Right ventricle myocardium inferior (tissue), 1 donor: ENCODE results near the gene AP2M1. TPM values are rescaled to one million over a fixed set of nuclear protein-coding genes. Genes with fewer than 3 reads are reported as not detected.
"Not testable (repeated sequence)": the region's sequence is repeated elsewhere in the genome, so short reads cannot be mapped to it uniquely, and the experiment has no call there.

Experiments
- ATAC-seq: fragments of 200-7000 bp; cut with Tn5 transposase; one replicate; pipeline ENCODE4 v1.9.1; 2020; ENCODE audit warnings: mild to moderate bottlenecking, moderate library complexity
- DNase-seq: peaks from one replicate; pipeline ENCODE4 v3.0.0; 2021; ENCODE audit errors: missing footprints
- intact Hi-C: fragments of 100-400 bp; cut with DNase I; formaldehyde crosslinking; loops from one replicate; pipeline ENCODE4 v1.11.0; 2022
- long read RNA-seq: library from polyadenylated mRNA; unstranded; transcript quantifications from one replicate; pipeline ENCODE4 v2.0.0, GENCODE V29; 2021
- total RNA-seq: library from RNA; stranded (reverse); fragmentation: NEBNext Ultra II Directional; extraction: Animal tissue kit (Norgen Biotek cat#: 25700); gene quantifications from one replicate; pipeline ENCODE4 v1.2.1, GENCODE V29; 2021
- donor health status: DM: no; HTN: yes; CAD: no; lungs with severe emphysema.

Gene AP2M1
- 269 TPM for total RNA-seq
- long read RNA-seq, transcript AP2M1-202 (11 exons, 2,091 nt): major isoform, 18 of 279 reads
- long read RNA-seq, partial matches to known transcripts: 17 of 279 reads
- long read RNA-seq, other reads (novel, unspliced or antisense): 244 of 279 reads

DNA sequence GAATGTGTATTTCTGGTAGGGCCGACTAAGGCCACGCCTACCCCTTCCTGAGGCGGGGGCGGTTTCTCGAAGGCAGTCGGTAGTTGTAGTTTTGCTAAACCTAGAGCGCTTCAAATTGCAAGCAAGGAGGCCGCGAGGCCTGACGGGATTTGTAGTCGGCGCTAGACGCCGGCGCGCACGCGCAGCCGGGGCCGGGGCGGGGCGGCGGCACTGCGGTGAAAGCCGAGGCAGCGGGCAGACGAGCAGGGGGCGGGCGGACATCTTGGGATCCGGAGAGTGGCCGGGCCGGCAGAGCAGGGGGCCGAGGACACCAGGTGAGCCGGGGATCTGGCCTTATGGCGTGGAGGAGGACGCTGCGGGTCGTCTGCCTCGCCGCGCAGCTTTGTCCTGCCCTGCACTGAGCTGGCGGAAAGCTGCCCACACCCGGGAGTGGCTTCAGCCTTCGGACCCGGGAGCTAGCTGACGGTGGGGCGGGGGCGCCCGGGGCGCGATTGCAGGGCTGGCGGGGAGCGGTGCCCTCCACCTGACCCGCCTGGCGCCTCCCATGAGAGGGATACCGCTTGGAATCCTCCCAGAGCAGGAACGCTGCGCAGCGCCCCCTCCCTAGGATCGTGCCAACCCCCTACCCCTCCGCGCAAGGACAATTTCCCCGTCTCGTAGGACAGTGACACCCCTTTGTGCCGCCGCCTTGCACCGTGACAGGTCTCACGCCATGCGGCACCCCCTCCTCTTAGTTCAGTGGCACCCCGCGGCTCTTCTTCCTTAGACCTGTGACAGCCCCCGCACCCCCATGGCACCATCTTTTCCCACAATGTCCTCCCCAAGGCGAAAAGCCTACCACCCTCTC lies at the start of gene AP2M1:
TSS of gene AP2M1 (plus strand) at position 210 of the 847 bp plus-strand sequence. CDS start 2,139 bp downstream, outside the sequence.
- intact Hi-C loops: loop anchor here (2.0 kb wide), 2 partner anchors 20 to 40 kb away; partner anchors contain the start of genes DVL3 and EIF2B5

DNA sequence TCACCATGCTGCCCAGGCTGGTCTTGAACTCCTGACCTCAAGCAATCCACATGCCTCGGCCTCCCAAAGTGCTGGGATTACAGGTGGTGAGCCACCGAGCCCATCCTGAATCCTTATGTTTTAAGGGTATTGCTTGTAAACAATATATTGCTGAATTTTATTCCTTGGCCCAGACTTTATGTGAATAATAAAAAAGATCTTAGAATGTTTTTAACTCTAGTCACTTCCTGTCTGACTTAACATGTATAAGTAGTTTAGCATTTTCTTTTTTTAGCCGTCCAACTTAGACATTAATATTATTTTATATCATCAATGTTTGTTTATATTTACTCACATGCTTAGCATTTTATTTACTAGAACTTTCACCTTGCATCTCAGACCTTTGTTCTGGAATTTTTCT lies 48.6 kb upstream of the AP2M1 start:
- ATAC-seq (no peak), DNase-seq (no peak)
- intact Hi-C loops: no loop called here

More for the DNA sequence above, at the start of gene AP2M1:
- peak; percentile 95 for ATAC-seq
- DNase-seq: peak; percentile 99

DNA sequence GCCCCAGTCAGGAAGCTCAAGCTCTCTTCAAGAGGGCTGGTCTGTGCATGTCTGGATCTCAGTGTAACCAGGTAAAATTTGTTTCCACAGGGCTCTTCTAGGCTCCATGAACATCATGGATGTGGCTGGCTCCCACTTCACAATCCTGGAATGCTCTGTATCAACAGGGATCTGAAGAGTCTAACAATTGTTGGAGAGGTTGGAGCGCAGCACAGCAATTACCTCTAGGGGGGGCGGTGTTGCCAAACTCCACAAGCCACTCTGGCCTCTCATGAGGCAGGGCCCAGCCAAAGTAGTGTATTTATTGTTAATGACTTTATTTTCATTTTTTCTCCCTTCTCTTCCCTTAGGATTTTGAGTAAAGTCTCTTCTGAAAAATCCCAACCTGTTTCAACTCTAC lies 45.6 kb upstream of the AP2M1 start:
- intact Hi-C loops: no loop called here
- DNase-seq (no peak), ATAC-seq (no peak)

DNA sequence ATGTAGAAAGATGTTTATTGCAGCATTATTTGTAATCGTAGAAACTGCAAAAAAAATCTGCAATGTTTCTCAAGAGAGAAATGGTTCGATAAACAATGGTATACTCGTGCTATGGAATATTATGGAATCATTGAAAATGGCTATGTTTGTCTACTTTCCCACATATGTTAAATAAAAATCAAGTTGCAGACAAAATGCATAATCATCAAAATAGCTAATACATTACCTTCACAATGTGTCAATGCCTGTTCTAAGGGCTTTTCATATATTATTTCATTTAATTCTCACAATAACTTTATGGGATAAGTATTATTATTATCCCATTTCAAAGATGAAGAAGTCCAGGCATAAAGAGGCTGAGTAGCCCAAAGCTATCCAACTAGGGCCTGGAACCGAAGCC lies 41.7 kb upstream of the AP2M1 start:
- DNase-seq (no peak), ATAC-seq (no peak)
- intact Hi-C loops: loop anchor here (5.0 kb wide), 1 partner anchor 116 kb away; the partner anchor contains the start of gene ABCC5

DNA sequence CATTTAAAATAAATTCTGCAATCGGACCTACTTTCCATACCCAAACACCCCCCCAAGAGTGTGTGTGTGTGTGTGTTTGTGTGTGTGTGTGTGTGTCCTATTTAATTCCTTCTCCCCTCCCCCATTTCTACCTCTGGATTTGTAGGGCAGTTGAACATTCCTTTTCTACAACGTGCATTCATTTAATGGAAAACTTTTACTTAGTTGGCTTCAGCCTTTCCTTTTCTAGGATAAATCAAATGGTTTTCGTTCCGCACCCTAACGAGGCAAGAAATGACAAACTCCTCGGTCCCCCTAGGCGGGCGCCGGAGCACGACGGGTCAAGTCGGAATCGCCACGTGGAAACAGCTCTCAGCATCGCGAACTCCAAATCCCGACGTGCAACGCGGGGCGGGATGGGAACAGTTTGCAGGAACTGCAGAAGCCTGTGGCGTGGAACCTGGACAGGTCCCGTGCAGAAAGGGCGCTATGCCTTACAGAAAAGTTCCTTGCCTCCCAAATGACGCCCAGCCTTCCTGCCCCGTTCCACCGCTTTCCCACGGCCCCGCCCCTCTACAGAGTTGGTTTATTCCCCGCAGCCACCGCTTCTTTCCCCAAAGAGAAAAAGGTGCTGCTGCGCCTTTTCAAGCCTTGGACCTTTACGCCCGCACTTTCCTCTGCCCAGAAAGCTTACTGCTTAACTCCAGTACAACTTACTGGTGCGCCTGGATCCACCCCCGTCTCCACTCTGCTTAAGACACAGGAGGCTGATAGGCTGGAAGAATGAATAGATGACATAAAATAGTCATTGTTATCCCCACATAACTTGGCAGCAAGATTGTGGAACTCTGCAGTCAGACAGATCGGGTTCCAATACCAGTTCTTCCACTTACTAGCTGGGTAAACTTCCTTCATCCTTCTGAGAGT lies 40.6 kb upstream of the AP2M1 start:
- peak; percentile 94 for DNase-seq
- ATAC-seq: peak; percentile 88
- intact Hi-C loops: loop anchor here (2.0 to 5.0 kb wide), 3 partner anchors 21 to 117 kb away; partner anchors contain the start of genes ABCC5, AP2M1 and DVL3

DNA sequence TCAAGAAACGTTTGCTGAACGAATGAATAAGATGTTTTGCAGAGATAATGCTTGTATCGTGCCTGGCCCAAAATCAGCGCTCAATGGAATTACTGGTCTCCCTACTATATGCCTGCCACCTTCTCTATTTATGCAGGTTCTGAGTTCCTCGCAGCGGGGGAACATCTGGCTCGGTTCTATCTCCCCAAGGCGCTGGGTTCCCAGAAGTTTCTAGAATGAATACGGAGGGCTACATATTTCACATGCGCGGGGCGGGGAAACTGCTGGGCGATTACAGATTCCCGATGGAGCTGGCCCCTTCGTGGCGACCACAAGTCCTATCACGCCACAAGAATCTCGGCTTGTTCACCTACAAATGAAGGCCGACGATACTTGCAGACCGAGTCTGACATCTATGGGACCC lies 39.9 kb upstream of the AP2M1 start:
- DNase-seq: no peak
- intact Hi-C loops: loop anchor here (1.0 to 5.0 kb wide), 5 partner anchors 20 to 117 kb away; partner anchors contain the start of genes ABCC5, ABCF3, AP2M1 and DVL3
- peak; percentile 5 for ATAC-seq

DNA sequence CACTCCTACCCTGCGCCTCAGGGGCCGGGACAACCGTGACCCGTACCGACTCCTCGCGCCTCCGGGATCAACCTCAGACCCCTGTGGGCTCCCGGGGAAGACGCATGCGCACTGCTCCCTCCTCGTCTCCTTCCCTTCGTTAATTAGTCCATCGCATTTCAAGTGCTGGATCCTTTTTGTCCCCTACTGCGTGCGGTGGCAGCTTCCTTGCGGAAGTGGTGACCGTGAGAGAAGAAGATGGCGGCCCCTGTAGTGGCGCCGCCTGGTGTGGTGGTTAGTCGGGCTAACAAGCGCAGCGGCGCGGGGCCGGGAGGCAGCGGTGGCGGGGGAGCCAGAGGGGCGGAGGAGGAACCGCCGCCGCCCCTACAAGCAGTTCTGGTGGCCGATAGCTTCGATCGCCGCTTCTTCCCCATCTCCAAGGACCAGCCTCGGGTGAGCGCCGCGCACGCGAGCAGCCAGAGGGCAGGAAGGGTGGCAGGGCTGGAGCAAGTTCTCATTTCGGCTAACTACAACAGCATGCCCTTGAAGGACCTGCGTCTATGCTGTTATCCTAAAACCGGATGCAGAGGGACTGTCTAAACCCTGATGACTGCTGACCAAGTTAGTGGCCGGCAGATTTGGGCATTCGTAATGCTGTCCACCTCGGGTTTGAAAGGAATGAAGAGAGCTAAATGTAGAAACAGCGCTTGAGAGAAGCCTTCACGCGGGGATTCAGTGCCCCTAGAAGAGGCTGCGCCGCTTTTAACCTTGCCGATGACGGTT lies 39.3 kb upstream of the AP2M1 start, which contains the start of gene EIF2B5:
TSS of gene EIF2B5 (plus strand) at position 210 of the 762 bp plus-strand sequence. CDS start at position 238, 28 bp downstream.
- DNase-seq (peak; percentile 95), ATAC-seq (peak; percentile 97)
- intact Hi-C loops: loop anchor here (1.0 to 2.0 kb wide), 4 partner anchors 19 to 114 kb away; partner anchors contain the start of genes ABCF3, AP2M1, DVL3 and EEF1AKMT4

DNA sequence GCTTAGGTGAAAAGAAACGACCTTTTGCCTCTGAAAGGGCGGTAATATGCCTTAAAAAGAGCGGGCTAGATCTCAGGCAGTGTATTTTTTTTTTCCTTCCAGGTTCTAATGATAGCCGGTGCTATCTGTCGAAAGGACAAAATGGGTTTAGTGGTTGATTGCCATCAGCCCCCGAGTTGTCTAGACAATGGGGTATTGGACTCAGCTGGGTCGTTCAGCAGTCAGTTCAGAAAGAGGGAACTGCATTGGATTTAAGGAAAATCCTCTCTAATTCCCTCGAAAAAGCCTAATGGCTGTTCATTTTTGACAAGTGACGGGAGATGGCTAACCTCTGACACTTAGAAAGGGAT lies 38.8 kb upstream of the AP2M1 start:
- no peak for ATAC-seq
- intact Hi-C loops: loop anchor here (1.0 to 2.0 kb wide), 4 partner anchors 19 to 113 kb away; partner anchors contain the start of genes ABCF3, AP2M1, DVL3 and EEF1AKMT4
- no peak for DNase-seq

DNA sequence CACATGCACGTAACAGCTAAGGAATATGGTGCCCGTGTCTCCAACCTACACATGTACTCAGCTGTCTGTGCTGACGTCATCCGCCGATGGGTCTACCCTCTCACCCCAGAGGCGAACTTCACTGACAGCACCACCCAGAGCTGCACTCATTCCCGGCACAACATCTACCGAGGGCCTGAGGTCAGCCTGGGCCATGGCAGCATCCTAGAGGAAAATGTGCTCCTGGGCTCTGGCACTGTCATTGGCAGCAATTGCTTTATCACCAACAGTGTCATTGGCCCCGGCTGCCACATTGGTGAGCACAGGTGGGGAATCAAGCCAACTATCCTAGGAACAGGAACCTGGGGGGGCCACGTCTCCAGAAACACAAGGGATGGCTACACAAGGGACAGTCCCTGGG lies 34.2 kb upstream of the AP2M1 start:
- no peak for DNase-seq
- intact Hi-C loops: loop anchor here (10.0 kb wide), 1 partner anchor 246 kb away; no protein-coding TSS in a partner anchor
- ATAC-seq: no peak

DNA sequence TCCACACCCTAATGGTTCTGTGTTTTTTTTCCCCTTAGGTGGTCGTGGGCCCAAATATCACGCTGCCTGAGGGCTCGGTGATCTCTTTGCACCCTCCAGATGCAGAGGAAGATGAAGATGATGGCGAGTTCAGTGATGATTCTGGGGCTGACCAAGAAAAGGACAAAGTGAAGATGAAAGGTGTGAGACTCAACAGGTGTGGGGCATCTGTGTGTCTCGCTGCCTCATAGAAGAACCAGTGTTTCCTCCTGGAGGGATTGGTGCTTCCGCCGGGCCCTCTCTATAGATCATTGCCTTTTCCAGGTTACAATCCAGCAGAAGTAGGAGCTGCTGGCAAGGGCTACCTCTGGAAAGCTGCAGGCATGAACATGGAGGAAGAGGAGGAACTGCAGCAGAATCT lies 32.5 kb upstream of the AP2M1 start:
- ATAC-seq (no peak), DNase-seq (no peak)
- intact Hi-C loops: loop anchor here (10.0 kb wide), 1 partner anchor 247 kb away; no protein-coding TSS in a partner anchor

DNA sequence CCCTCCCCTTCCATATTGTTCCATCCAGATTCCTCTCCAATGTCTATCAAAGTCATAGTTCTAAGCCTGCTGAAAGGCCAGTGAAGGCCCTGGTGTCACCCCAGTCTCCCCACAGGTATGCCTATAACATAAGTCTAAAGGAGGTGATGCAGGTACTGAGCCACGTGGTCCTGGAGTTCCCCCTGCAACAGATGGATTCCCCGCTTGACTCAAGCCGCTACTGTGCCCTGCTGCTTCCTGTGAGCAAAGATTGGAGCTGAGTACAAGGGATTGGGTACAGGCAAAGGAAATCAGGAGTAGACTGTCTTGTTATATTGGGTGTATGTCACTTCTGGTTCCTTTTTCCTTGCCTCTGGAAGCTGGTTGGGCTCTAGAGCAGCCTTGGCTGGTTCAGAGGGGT lies 31.3 kb upstream of the AP2M1 start:
- intact Hi-C loops: loop anchor here (10.0 kb wide), 1 partner anchor 249 kb away; no protein-coding TSS in a partner anchor
- DNase-seq (no peak), ATAC-seq (no peak)

DNA sequence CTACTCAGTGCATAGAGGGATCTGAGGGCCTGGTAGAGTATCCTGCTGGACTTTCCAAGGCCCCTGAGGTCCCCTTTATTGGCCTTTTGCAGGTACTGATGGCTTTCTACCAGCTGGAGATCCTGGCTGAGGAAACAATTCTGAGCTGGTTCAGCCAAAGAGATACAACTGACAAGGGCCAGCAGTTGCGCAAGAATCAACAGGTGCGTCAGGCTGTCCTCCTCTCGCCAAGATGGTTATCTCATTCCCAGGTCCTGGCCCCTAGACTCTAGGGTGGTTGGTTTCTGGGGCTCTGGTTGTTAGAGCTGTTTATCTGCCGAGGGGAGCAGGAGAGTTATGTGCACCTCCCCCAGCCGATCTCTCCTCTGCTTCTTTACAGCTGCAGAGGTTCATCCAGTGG lies 30.1 kb upstream of the AP2M1 start:
- no peak for DNase-seq
- intact Hi-C loops: loop anchor here (10.0 kb wide), 1 partner anchor 250 kb away; no protein-coding TSS in a partner anchor
- no peak for ATAC-seq

DNA sequence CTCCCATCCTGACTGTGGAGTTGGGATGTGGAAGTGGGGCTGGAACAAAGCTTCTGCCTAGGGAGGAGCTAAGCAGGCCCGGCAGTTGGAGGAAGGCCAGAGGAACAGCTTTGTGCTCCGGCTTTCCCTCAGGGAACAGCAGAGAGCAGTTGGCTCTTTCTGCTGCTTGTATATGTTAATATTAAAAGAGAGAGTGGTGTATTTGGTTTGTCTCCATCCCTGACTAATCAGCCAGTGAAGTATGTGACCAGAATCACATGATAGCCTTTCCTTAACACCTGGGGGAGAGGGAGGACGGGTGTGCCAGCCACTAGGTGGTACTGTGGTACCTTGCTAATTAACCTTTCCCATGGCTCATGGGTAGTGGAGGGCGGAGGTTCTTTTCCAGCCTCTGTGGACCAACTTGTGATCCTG lies 29.5 kb upstream of the AP2M1 start:
- intact Hi-C loops: loop anchor here (10.0 kb wide), 1 partner anchor 250 kb away; no protein-coding TSS in a partner anchor
- ATAC-seq: peak; percentile 73

DNA sequence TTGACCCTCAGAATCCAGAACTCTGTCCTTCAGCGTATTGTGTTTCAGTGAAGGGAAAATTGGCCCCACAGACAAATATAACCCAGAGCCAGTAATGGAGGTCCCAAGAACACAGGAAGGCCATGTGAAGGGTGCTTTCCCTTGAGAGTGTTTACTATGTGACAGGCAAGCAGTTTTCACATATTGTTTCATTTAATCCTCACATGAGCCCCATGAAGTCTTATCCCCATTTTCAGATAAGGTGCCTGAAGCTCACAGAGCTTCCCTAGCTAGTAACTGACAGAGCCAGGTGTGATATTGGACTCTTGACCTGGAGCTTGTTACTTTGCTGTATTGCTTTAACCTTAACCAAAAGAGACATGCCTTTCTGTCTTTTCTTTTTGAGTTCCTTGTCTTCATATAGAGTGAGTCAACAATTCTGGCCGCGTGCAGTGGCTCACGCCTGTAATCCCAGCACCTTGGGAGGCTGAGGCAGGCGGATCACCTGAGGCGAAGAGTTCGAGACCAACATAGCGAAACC lies 28.8 kb upstream of the AP2M1 start:
- DNase-seq: no peak
- ATAC-seq: no peak
- intact Hi-C loops: loop anchor here (10.0 kb wide), 1 partner anchor 251 kb away; no protein-coding TSS in a partner anchor

More for the DNA sequence above, 29.5 kb upstream of the AP2M1 start:
- DNase-seq: no peak

DNA sequence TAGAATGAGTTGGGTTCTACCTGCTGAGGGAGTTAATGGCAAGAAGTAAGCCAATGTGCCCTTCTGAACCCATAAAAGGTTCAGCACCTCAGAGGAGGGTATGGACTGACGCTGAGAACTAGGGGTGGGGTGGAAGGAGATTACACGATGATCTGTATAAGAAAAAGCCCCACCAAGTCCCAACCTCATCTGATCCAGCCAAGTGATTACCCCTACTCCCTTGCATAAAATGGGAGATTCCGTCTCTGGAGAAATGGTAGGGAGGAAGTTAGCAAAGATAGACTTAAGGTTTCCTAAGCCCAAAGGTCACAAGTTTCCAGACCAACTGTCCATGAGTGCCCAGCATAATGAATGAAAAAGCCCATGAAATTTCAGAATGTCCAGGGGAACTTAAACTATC lies 26.6 kb upstream of the AP2M1 start:
- intact Hi-C loops: loop anchor here (10.0 kb wide), 1 partner anchor 253 kb away; no protein-coding TSS in a partner anchor
- no peak for ATAC-seq
- no peak for DNase-seq

DNA sequence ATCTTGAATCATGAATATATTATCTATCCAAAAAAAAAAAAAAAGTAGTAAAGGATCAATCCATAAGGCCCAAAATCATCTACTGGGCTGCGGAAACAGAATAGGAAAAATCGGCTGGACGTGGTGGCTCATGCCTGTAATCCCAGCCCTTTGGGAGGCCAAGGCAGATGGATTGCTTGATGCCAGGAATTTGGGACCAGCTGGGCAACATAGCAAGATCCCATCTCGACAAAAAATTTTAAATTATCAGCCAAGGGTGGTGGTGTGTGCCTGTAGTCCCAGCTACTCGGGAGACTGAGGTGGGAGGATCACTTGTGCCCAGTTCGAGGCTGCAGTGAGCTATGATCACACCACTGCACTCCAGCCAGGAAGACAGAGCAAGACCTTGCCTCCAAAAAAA lies 25.5 kb upstream of the AP2M1 start:
- no peak for DNase-seq
- intact Hi-C loops: loop anchor here (10.0 kb wide), 1 partner anchor 254 kb away; no protein-coding TSS in a partner anchor
- no peak for ATAC-seq

DNA sequence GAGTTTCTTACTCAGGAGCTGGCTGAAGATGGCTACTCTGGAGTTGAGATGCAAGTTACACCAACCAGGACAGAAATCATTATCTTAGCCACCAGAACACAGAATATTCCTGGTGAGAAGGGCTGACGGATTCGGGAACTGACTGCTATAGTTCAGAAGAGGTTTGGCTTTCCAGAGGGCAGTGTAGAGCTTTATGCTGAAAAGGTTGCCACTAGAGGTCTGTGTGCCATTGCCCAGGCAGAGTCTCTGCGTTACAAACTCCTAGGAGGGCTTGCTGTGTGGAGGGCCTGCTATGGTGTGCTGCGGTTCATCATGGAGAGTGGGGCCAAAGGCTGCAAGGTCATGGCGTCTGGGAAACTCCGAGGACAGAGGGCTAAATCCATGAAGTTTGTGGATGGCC lies 24.9 kb upstream of the AP2M1 start:
- intact Hi-C loops: loop anchor here (10.0 kb wide), 1 partner anchor 255 kb away; no protein-coding TSS in a partner anchor
- DNase-seq, ATAC-seq: not testable (repeated sequence)
